Kidney epithelial cell (primary cell): ENCODE measurements around the gene HPS3. TPM values are rescaled to one million over a fixed set of nuclear protein-coding genes. Genes with fewer than 3 reads are reported as not detected.

Source experiments
- DNase-seq: peaks from one replicate; pipeline ENCODE4 v3.0.0-alpha.2; 2010; ENCODE audit warnings: low read depth
- H3K27me3 ChIP-seq: 2 replicates; pipeline ENCODE4 v1.6.0; 2011; ENCODE audit warnings: low read length; ENCODE audit not compliant: control insufficient read depth, insufficient read depth
- H3K36me3 ChIP-seq: 2 replicates; pipeline ENCODE4 v1.5.1; 2011; ENCODE audit warnings: low read length; ENCODE audit not compliant: control insufficient read depth, insufficient read depth
- H3K4me3 ChIP-seq: 2 replicates; pipeline ENCODE4 v1.5.1; 2011; ENCODE audit warnings: low read depth, mild to moderate bottlenecking, control low read depth, low read length
- total RNA-seq: library from RNA; depleted of rRNA; stranded (reverse); fragments of >200 nt; gene quantifications from 2 replicates; pipeline ENCODE4 v1.2.3, GENCODE V29; 2015
- TF ChIP-seq, protein P1 (sequence below): IDR thresholded peaks from 2 replicates; pipeline ENCODE4 v1.5.1; 2011; ENCODE audit warnings: mild to moderate bottlenecking, moderate library complexity, low read length, control low read depth, inconsistent platforms; ENCODE audit not compliant: insufficient read depth, poor library complexity, severe bottlenecking

HPS3 gene
- total RNA-seq, 1 donor from 2014 or later: 19.4 TPM

DNA sequence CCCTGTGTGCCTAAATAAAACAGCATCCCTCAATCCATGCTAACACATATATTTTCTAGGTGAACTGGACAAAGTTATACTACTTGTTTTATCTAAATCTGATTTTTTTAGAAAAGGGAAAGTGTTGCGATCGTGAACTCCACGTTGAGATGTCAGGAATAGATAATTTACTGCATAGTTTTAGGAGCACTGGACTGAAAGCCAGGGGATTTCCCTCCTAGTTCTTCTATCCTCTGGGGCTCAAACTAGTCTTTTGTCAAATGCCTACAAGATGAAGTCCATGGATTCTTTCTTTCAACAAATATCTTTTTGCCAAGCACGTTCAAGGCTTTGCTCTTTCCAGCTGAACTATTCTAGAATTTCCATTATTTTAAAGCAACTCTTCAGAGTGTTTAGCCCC is 617 bp upstream of the HPS3 start:
- H3K36me3 ChIP-seq: no peaks in the 10 kb centered on the region
- peak overlapping the region; percentile 84 for H3K4me3 ChIP-seq
- no peak for DNase-seq
- TF ChIP-seq, protein P1, sequence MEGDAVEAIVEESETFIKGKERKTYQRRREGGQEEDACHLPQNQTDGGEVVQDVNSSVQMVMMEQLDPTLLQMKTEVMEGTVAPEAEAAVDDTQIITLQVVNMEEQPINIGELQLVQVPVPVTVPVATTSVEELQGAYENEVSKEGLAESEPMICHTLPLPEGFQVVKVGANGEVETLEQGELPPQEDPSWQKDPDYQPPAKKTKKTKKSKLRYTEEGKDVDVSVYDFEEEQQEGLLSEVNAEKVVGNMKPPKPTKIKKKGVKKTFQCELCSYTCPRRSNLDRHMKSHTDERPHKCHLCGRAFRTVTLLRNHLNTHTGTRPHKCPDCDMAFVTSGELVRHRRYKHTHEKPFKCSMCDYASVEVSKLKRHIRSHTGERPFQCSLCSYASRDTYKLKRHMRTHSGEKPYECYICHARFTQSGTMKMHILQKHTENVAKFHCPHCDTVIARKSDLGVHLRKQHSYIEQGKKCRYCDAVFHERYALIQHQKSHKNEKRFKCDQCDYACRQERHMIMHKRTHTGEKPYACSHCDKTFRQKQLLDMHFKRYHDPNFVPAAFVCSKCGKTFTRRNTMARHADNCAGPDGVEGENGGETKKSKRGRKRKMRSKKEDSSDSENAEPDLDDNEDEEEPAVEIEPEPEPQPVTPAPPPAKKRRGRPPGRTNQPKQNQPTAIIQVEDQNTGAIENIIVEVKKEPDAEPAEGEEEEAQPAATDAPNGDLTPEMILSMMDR: no peak
- no peaks in the 10 kb centered on the region for H3K27me3 ChIP-seq

DNA sequence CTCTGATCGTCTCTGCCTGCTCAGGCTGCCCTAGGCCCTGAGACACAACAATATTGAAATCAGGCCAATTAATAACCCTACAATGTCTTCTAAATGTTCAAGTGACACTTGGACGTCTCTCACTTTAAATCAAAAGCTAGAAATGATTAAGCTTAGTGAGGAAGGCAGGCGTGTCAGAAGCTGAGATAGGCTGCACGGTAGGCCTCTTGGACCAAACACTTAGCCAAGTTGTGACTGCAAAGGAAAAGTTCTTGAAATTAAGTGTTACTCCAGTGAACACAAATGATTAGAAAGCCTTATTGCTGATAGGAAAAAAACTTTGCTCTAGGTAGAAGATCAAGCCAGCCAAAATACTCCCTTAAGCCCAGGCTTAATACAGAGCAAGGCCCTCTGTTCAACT is 2.2 kb downstream of the HPS3 start:
- H3K27me3 ChIP-seq: no peaks in the 10 kb centered on the region
- DNase-seq: no peak

DNA sequence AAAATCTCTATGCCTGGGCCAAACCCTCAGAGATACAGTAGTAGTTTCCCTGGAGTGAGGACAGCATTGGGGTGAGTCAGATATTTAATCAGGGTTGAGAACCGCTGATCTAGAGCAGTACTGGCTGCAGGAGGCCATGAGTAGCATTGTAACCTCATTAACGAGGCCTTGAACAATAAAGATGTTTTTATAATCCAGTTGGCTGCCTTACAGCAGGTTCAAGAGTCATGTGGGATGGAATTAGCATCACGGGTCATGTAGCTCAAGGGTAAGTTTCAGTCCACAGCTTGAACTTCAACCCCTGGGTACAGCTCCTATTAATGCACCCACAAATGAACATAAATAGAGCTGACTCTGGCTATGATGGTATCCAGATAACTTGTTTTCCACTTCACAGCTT is 5.1 kb downstream of the HPS3 start:
- Histone ChIP-seq H3K4me3 (no peak overlapping the region), H3K27me3 (no peaks in the 10 kb centered on the region), H3K36me3 (no peaks in the 10 kb centered on the region)
- no peak for DNase-seq
- TF ChIP-seq, protein P1: no peak

More for the DNA sequence above, 2.2 kb downstream of the HPS3 start:
- H3K4me3 ChIP-seq: no peak overlapping the region
- TF ChIP-seq, protein P1: no peak
- H3K36me3 ChIP-seq: no peaks in the 10 kb centered on the region

DNA sequence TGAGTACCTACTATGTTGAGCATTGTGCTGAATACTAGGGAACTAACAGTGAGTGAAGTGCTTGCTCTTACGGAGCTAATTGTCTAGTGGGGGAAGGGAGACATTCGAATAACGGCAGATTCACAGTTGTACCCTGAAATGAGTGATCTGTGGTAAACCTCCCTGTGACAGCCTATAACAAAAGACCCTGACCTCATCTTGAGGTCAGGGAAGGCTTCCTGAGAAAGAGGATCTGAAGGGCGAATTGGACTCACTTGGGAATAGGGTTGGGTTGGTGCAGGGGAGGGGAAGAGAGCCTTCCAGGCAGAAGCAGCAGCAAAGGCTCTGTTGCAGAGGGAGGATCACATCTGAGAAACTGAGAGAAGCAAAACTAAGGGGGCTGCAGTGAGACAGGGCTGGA is 13.2 kb downstream of the HPS3 start:
- TF ChIP-seq, protein P1: no peak
- Histone ChIP-seq H3K27me3 (no peaks in the 10 kb centered on the region), H3K36me3 (no peaks in the 10 kb centered on the region), H3K4me3 (no peak overlapping the region)
- no peak for DNase-seq

DNA sequence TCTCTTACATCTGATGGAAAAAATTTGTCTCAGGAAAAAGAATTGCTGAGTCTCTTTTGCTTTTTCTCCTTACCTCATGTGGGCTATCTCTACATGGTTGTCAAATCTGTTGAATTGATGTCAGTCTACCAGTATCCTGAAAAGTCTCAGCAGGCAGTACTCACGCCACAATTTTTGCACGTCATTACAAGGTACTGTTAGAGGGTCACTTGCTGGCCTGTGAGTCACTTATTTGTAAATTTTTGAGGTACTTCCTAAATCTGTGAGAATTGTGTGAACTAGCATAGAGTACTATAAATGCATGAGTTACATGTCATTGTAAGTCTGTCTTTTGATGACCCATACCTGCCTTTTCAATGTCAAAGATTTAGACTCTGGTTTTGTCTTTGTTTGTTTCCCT is 15.9 kb downstream of the HPS3 start:
- TF ChIP-seq, protein P1: no peak
- Histone ChIP-seq H3K4me3 (no peak overlapping the region), H3K27me3 (no peaks in the 10 kb centered on the region), H3K36me3 (no peaks in the 10 kb centered on the region)
- no peak for DNase-seq

DNA sequence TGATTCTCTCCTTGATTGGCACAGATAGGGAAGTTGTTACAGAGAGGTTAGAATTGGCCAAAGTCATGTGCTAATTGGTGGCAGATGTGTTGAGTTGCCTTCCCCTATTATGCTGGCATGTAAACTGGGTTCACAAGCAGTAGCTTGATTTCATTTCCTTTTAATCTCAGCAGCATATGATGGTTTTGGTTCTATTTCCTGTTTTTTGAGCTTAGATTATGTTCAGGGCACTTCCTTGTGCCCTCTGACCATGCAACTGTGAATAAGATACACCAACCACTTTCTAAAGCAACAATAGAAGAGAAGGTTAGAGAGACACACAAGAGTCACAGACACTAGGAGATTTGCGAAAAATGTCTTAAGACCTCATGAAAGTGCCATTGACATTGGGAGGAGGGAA is 16.5 kb downstream of the HPS3 start:
- Histone ChIP-seq H3K27me3 (no peaks in the 10 kb centered on the region), H3K36me3 (no peaks in the 10 kb centered on the region), H3K4me3 (no peak overlapping the region)
- TF ChIP-seq, protein P1: no peak
- no peak for DNase-seq
